Thymus (tissue), 11 donors: ENCODE results near the gene ACBD4. TPM values are rescaled to one million over a fixed set of nuclear protein-coding genes. Genes with fewer than 3 reads are reported as not detected.

Experiments used
- DNase-seq, 9 donors: peaks; one replicate each; pipeline ENCODE4 v3.0.0-alpha.2; 2013; ENCODE audit warnings: low spot score in 9 of 9, low read depth in 6 of 9, missing footprints in 1 of 9
- H3K27ac ChIP-seq, 2 donors: one replicate each; pipeline ENCODE4 v1.5.1; 2013; ENCODE audit warnings: control low read depth in 1 of 2, low read depth in 1 of 2, low read length in 1 of 2, mild to moderate bottlenecking in 1 of 2, moderate library complexity in 1 of 2
- H3K27me3 ChIP-seq, 2 donors: one replicate each; pipeline ENCODE4 v1.5.1; 2013; ENCODE audit warnings: low read length in 1 of 2; ENCODE audit not compliant: control insufficient read depth in 2 of 2, insufficient read depth in 1 of 2
- H3K36me3 ChIP-seq, 2 donors: one replicate each; pipeline ENCODE4 v1.5.1; 2013; ENCODE audit warnings: low read length in 1 of 2, mild to moderate bottlenecking in 1 of 2, moderate library complexity in 1 of 2; ENCODE audit not compliant: control insufficient read depth in 2 of 2, insufficient read depth in 2 of 2
- H3K4me1 ChIP-seq, 2 donors: one replicate each; pipeline ENCODE4 v1.5.1; 2013; ENCODE audit warnings: low read length in 2 of 2; ENCODE audit not compliant: control insufficient read depth in 2 of 2, insufficient read depth in 2 of 2
- H3K4me3 ChIP-seq, 2 donors: one replicate each; pipeline ENCODE4 v1.5.1; 2013; ENCODE audit warnings: low read length in 2 of 2, control low read depth in 1 of 2, mild to moderate bottlenecking in 1 of 2
- H3K9me3 ChIP-seq, 2 donors: one replicate each; pipeline ENCODE4 v1.5.1; 2013; ENCODE audit warnings: low read length in 1 of 2, mild to moderate bottlenecking in 1 of 2; ENCODE audit not compliant: control insufficient read depth in 2 of 2, insufficient read depth in 1 of 2
- WGBS: extraction: QIAGEN DNeasy Blood & Tissue Kit; methylation state at CpG from one replicate; pipeline ENCODE4 v1.1.7; 2013; 5-methylcytosine and 5-hydroxymethylcytosine counted together
- polyA plus RNA-seq: library from polyadenylated mRNA; stranded (reverse); fragments of 200-250 nt; gene quantifications from one replicate; pipeline ENCODE4 v1.2.3, GENCODE V29; 2013
- total RNA-seq: library from RNA; stranded (reverse); fragments of 120-200 nt; gene quantifications from one replicate; pipeline ENCODE4 v1.2.4, GENCODE V29; 2013
- donor health status: healthy.

ACBD4 gene
- total and polyA plus RNA-seq, 2 donors = 4.7 to 26.5 TPM

DNA sequence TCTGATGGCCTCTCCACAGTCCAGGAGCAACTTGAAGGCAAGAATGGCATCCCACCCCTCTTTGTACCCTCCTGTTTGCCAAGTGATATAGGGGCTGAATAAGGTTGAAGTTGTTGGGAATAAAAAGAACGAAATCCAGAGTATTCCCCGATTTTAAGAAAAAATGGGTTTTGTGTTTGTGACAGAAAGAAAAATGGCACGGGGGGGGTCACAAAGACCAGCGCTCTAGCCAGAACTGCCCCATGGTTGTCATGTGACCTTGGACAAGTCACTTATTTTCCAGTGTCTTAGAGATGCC lies 11.1 kb downstream of the ACBD4 start:
- Histone ChIP-seq H3K27ac (peak overlapping the region in 1 of 2 donors; percentile 93), H3K9me3 (no peaks in the 10 kb centered on the region), H3K4me1 (peaks cover 31 to 49% of the 10 kb centered on the region in 2 donors), H3K4me3 (peak overlapping the region; percentile 58 to 87), H3K27me3 (peaks cover 0 to 36% of the 10 kb centered on the region in 2 donors), H3K36me3 (no peaks in the 10 kb centered on the region)
- no peak for DNase-seq
- 97% methylated on average over 4 of the region's 4 CpGs for WGBS

DNA sequence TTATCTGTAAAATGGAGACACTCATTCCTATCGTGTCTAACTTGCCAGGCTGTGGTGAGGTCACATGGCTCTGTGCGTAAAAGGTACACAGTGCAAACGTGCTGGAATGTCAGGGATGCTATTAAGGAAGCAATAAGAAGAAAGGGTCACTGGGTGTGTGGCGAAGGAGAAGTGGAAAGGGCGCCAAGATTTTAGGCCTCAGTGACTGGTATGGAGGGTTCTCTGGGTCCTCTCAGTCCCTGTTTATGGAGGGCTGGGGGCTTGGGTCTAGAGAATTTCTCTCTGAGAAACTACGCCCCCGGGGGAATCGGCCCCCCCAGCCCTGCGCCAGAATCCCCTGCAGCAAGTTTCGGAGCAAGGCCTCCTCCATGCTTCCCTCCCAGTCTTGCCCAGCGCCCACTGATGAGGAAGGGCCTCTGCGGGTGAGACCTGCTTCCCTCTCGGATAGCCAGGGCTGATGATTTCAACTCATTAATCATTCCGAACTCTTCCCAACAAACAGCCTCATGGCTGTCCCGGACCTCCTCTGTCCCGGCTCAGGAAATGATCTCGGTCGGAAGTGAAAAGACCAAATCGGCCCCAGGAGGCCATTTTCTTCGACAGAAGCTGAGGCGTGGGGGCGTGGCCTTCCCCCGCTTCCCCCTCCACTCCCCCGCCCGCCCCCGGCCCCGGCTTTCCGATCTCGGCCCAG lies 11.5 kb downstream of the ACBD4 start:
- Histone ChIP-seq H3K36me3 (no peaks in the 10 kb centered on the region), H3K9me3 (no peaks in the 10 kb centered on the region), H3K27ac (peak overlapping the region; percentile 93 to 97), H3K27me3 (peaks cover 0 to 36% of the 10 kb centered on the region in 2 donors), H3K4me1 (peaks cover 34 to 53% of the 10 kb centered on the region in 2 donors), H3K4me3 (peak overlapping the region; percentile 58 to 87)
- WGBS = 18% methylated on average over 29 of the region's 29 CpGs
- peak in 1 of 9 donors; percentile 88 for DNase-seq

DNA sequence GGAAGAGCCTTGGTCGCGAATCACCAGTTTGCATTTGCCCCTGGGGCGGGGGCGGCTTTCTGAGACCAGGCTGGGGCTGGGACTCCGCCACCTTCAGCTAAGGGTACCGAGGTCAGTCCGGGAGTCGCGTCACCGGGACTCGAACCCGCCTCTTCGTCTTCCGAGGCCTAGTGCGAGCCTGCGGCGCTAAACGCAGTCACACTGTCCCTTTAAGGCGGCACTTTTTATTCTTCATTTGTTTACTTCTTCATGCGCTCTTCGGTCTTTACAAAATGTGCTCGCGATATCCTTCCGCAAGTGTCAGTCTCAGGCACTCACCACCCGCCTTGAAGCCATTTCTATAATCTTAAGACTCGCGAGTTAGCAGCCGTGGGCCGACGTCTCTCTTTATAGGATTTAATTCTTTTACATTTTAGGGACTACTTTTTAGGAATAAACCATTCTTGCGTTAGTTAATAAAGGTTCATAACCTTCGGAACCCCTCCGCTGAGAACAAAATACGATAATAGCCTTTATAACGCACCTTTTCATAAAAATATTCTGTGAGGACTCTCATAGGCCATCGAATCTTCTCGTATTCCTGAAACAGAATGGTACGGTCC lies 12.2 kb downstream of the ACBD4 start:
- DNase-seq = peak; percentile 82 to 97 (median 91)
- peaks cover 34 to 57% of the 10 kb centered on the region in 2 donors for H3K4me1 ChIP-seq
- H3K4me3 ChIP-seq = peak overlapping the region; percentile 58 to 87
- no peaks in the 10 kb centered on the region for H3K36me3 ChIP-seq
- peak overlapping the region; percentile 93 to 97 for H3K27ac ChIP-seq
- H3K9me3 ChIP-seq = no peaks in the 10 kb centered on the region
- WGBS = under 1% methylated on average over 38 of the region's 38 CpGs
- H3K27me3 ChIP-seq = peaks cover 0 to 35% of the 10 kb centered on the region in 2 donors

DNA sequence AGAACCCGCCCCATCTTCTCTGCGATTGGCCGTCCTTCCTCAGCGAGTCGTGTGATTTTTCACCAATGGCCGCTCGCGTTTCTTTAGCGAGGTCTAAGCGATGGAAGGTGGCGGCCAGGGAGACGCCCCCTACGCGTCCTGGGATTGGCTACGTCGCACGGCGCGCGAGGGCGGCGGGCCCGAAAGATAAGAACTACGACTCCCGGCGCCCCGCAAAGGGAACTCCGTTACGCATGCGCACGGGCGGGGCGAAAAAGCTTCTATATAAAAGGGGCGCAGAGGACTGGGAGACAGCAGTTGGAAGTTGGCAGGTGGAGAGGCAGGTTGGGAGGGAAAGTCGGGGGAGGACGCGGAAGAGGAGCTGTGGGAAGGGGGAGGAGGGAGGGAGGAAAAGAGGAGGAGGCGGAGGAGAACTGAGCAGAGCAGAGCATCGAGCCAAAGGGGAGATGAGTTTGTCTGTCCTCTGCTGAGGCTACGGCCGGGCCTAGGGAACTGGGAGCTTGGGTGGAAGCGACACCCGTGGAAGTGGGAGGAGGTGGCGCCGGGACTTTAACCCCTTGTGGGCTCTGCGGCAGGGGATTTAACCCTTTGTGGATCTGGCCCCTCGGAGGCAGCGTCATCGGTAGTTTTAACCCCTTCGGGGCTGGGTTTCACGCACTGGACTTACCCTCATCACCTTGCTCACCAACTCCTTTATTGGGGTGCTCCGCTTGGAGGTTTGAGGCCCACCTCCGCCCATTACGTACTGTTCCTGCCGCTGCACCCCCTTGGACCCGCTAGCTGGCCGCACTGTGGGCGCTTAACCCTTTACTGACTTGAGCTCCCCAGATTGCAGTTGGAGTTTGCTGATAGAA lies 12.9 kb downstream of the ACBD4 start, which contains the start of gene HEXIM1:
Gene HEXIM1, plus strand, starts transcription at position 293 of the 854 bp plus-strand sequence. CDS start 716 bp downstream, outside the sequence.
- under 1% methylated on average over 58 of the region's 58 CpGs for WGBS
- peaks cover 34 to 52% of the 10 kb centered on the region in 2 donors for H3K4me1 ChIP-seq
- DNase-seq = peak; percentile 99 to 100 (median 100)
- peak within 1 kb of the TSS; percentile 87 to 96 for H3K4me3 ChIP-seq
- peaks cover 0 to 28% of the 10 kb centered on the region in 2 donors for H3K27me3 ChIP-seq
- no peaks in the 10 kb centered on the region for H3K9me3 ChIP-seq
- H3K36me3 ChIP-seq = no peaks in the 10 kb centered on the region
- H3K27ac ChIP-seq = peak within 1 kb of the TSS; percentile 97

DNA sequence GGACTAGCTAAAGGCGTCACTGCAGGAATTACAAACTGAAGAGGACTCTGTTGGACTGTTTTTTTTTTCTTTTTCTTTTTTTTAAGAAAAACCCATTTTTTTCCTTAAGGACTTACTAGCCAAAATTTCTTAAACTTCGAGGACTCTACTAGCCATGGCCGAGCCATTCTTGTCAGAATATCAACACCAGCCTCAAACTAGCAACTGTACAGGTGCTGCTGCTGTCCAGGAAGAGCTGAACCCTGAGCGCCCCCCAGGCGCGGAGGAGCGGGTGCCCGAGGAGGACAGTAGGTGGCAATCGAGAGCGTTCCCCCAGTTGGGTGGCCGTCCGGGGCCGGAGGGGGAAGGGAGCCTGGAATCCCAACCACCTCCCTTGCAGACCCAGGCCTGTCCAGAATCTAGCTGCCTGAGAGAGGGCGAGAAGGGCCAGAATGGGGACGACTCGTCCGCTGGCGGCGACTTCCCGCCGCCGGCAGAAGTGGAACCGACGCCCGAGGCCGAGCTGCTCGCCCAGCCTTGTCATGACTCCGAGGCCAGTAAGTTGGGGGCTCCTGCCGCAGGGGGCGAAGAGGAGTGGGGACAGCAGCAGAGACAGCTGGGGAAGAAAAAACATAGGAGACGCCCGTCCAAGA lies 13.7 kb downstream of the ACBD4 start:
- peak overlapping the region; percentile 87 to 96 for H3K4me3 ChIP-seq
- H3K27ac ChIP-seq = peak overlapping the region; percentile 95 to 97
- H3K4me1 ChIP-seq = peaks cover 28 to 45% of the 10 kb centered on the region in 2 donors
- DNase-seq = peak in 5 of 9 donors; percentile 76 to 91 (median 82)
- WGBS = under 1% methylated on average over 32 of the region's 32 CpGs
- H3K36me3 ChIP-seq = no peaks in the 10 kb centered on the region
- H3K9me3 ChIP-seq = no peaks in the 10 kb centered on the region
- H3K27me3 ChIP-seq = peaks cover 0 to 20% of the 10 kb centered on the region in 2 donors

DNA sequence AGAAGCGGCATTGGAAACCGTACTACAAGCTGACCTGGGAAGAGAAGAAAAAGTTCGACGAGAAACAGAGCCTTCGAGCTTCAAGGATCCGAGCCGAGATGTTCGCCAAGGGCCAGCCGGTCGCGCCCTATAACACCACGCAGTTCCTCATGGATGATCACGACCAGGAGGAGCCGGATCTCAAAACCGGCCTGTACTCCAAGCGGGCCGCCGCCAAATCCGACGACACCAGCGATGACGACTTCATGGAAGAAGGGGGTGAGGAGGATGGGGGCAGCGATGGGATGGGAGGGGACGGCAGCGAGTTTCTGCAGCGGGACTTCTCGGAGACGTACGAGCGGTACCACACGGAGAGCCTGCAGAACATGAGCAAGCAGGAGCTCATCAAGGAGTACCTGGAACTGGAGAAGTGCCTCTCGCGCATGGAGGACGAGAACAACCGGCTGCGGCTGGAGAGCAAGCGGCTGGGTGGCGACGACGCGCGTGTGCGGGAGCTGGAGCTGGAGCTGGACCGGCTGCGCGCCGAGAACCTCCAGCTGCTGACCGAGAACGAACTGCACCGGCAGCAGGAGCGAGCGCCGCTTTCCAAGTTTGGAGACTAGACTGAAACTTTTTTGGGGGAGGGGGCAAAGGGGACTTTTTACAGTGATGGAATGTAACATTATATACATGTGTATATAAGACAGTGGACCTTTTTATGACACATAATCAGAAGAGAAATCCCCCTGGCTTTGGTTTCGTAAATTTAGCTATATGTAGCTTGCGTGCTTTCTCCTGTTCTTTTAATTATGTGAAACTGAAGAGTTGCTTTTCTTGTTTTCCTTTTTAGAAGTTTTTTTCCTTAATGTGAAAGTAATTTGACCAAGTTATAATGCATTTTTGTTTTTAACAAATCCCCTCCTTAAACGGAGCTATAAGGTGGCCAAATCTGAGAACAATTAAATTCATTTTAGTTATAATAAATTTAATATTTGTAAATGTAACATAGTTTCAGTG lies 14.5 kb downstream of the ACBD4 start:
- Histone ChIP-seq H3K36me3 (no peaks in the 10 kb centered on the region), H3K9me3 (no peaks in the 10 kb centered on the region), H3K27ac (peak overlapping the region; percentile 91 to 97), H3K27me3 (peaks cover 0 to 13% of the 10 kb centered on the region in 2 donors), H3K4me3 (peak overlapping the region; percentile 87 to 96), H3K4me1 (peaks cover 20 to 38% of the 10 kb centered on the region in 2 donors)
- DNase-seq = peak in 4 of 9 donors; percentile 43 to 80 (median 50)
- WGBS = 4% methylated on average over 56 of the region's 56 CpGs

DNA sequence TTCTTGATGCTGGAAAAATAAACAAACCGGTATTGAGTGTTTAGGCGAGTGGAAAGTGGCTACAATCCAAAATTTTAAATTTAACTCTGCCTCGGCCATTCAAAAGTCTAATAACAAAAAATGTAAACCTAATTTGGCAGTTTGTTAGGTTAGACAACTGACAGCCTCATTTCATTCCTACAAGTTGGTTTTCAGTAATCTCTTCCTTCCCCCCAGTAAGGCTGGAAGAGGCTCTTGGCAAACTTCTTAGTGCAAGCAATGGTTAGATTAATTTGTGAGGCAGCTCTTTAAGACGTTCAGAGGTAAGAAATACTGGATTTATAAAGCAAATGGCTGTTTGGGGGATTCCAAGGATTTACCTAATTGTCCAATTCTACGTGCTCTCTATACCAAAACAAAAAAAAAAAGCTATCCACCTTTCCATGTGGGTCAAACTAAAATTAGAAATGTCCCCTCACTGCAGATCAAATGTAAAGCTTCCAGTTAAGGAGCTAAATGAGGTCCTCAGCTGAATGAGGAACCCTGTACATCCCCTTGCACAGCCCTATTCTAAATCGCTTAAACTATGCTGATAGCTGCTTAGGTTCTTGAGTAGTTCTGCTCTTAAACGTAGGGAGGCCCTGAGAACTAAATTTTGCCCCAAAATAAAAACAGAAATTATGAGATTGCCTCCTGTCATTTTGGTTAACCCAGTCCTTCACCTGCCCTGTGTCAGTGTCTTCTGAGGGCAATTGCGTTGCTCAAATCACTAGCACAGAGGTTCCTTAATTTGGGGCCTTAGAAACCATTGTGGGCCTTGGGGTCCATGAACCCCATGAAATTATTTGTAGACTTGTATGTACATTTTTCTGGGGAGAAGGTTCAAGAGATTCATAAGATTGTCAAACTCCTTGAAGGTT lies 15.7 kb downstream of the ACBD4 start:
- H3K27ac ChIP-seq = peak overlapping the region; percentile 64 to 81
- 80% methylated on average over 8 of the region's 8 CpGs for WGBS
- peaks cover 18 to 36% of the 10 kb centered on the region in 2 donors for H3K4me1 ChIP-seq
- DNase-seq = no peak
- H3K4me3 ChIP-seq = peak overlapping the region; percentile 44 to 96
- no peaks in the 10 kb centered on the region for H3K36me3 ChIP-seq
- H3K9me3 ChIP-seq = no peaks in the 10 kb centered on the region
- peaks cover 0 to 3% of the 10 kb centered on the region in 2 donors for H3K27me3 ChIP-seq
